H9 (cell line): ENCODE results near the gene INSRR. TPM values are rescaled to one million over a fixed set of nuclear protein-coding genes. Genes with fewer than 3 reads are reported as not detected.

Source experiments
- DNase-seq: peaks from one replicate; pipeline ENCODE4 v3.0.0-alpha.2; 2017
- H2AFZ ChIP-seq: one replicate; pipeline ENCODE4 v1.6.1; 2013; ENCODE audit warnings: mild to moderate bottlenecking, low read length, control low read depth, moderate library complexity
- H2AK5ac ChIP-seq: 2 replicates; pipeline ENCODE4 v1.6.1; 2013; ENCODE audit warnings: low read length, control low read depth, mixed read lengths; ENCODE audit not compliant: insufficient read length
- H2BK120ac ChIP-seq: one replicate; pipeline ENCODE4 v1.6.1; 2013; ENCODE audit warnings: low read depth, mild to moderate bottlenecking, low read length, control low read depth, inconsistent platforms; ENCODE audit not compliant: poor library complexity, severe bottlenecking
- H2BK12ac ChIP-seq: 2 replicates; pipeline ENCODE4 v1.6.1; 2013; ENCODE audit warnings: low read length, control low read depth, mixed read lengths, low read depth; ENCODE audit not compliant: insufficient read length
- H2BK15ac ChIP-seq: 2 replicates; pipeline ENCODE4 v1.6.1; 2013; ENCODE audit warnings: low read depth, low read length, control low read depth
- H2BK20ac ChIP-seq: one replicate; pipeline ENCODE4 v1.6.1; 2013; ENCODE audit warnings: low read depth, mild to moderate bottlenecking, low read length, control low read depth, inconsistent platforms; ENCODE audit not compliant: poor library complexity, severe bottlenecking
- H2BK5ac ChIP-seq: 2 replicates; pipeline ENCODE4 v1.6.1; 2013; ENCODE audit warnings: low read length, control low read depth, mixed read lengths; ENCODE audit not compliant: insufficient read length
- H3K14ac ChIP-seq: 2 replicates; pipeline ENCODE4 v1.6.1; 2013; ENCODE audit warnings: low read length, control low read depth; ENCODE audit not compliant: insufficient read depth
- H3K18ac ChIP-seq: 2 replicates; pipeline ENCODE4 v1.6.1; 2013; ENCODE audit warnings: low read depth, mild to moderate bottlenecking, mixed read lengths, low read length, control low read depth; ENCODE audit not compliant: insufficient read length
- H3K23ac ChIP-seq: 2 replicates; pipeline ENCODE4 v1.6.1; 2013; ENCODE audit warnings: low read length, control low read depth, mixed read lengths, low read depth; ENCODE audit not compliant: insufficient read length
- H3K23me2 ChIP-seq: 2 replicates; pipeline ENCODE4 v1.6.1; 2013; ENCODE audit warnings: low read depth, mild to moderate bottlenecking, mixed read lengths, low read length, control low read depth; ENCODE audit not compliant: insufficient read length, poor library complexity, severe bottlenecking
- H3K27ac ChIP-seq: 2 replicates; pipeline ENCODE4 v1.5.1; 2013; ENCODE audit warnings: low read length, control low read depth, mixed read lengths, low read depth; ENCODE audit not compliant: insufficient read length
- H3K27me3 ChIP-seq: 2 replicates; pipeline ENCODE4 v1.6.1; 2013; ENCODE audit warnings: low read length, control low read depth, inconsistent platforms; ENCODE audit not compliant: insufficient read depth
- H3K4ac ChIP-seq: 2 replicates; pipeline ENCODE4 v1.6.1; 2013; ENCODE audit warnings: low read depth, mild to moderate bottlenecking, control low read depth, inconsistent platforms, low read length, moderate library complexity
- H3K4me1 ChIP-seq: 2 replicates; pipeline ENCODE4 v1.6.1; 2013; ENCODE audit warnings: low read length, control low read depth, inconsistent platforms; ENCODE audit not compliant: insufficient read depth
- H3K4me2 ChIP-seq: 2 replicates; pipeline ENCODE4 v1.6.1; 2013; ENCODE audit warnings: low read length, control low read depth, mixed read lengths; ENCODE audit not compliant: insufficient read length, insufficient read depth
- H3K56ac ChIP-seq: 2 replicates; pipeline ENCODE4 v1.6.1; 2013; ENCODE audit warnings: low read depth, mild to moderate bottlenecking, mixed read lengths, low read length, control low read depth; ENCODE audit not compliant: insufficient read length
- H3K79me1 ChIP-seq: 2 replicates; pipeline ENCODE4 v1.6.1; 2013; ENCODE audit warnings: low read depth, mild to moderate bottlenecking, moderate library complexity, low read length, control low read depth, inconsistent platforms; ENCODE audit not compliant: insufficient read depth, poor library complexity, severe bottlenecking
- H3K79me2 ChIP-seq: 2 replicates; pipeline ENCODE4 v1.6.1; 2013; ENCODE audit warnings: low read length, control low read depth, inconsistent platforms; ENCODE audit not compliant: insufficient read depth
- H3K9ac ChIP-seq: 2 replicates; pipeline ENCODE4 v1.6.1; 2013; ENCODE audit warnings: low read length, control low read depth, mixed read lengths; ENCODE audit not compliant: insufficient read length; ENCODE audit errors: extremely low read depth
- H3K9me3 ChIP-seq: one replicate; pipeline ENCODE4 v1.6.1; 2013; ENCODE audit warnings: low read depth, low read length, inconsistent platforms; ENCODE audit not compliant: control insufficient read depth
- H3T11ph ChIP-seq: one replicate; pipeline ENCODE4 v1.6.1; 2013; ENCODE audit warnings: mild to moderate bottlenecking, low read length, control low read depth, inconsistent platforms
- H4K20me1 ChIP-seq: one replicate; pipeline ENCODE4 v1.6.1; 2013; ENCODE audit not compliant: control insufficient read depth, insufficient read length, insufficient read depth
- H4K5ac ChIP-seq: 2 replicates; pipeline ENCODE4 v1.6.1; 2013; ENCODE audit warnings: low read depth, mild to moderate bottlenecking, mixed read lengths, low read length, control low read depth; ENCODE audit not compliant: insufficient read length
- H4K8ac ChIP-seq: replicated peaks from 2 replicates; pipeline ENCODE4 v1.6.1; 2013; ENCODE audit warnings: low read length, control low read depth, mixed read lengths, low read depth; ENCODE audit not compliant: insufficient read length
- H4K91ac ChIP-seq: 2 replicates; pipeline ENCODE4 v1.6.1; 2013; ENCODE audit warnings: low read depth, mild to moderate bottlenecking, moderate library complexity, mixed read lengths, low read length, control low read depth; ENCODE audit not compliant: insufficient read length
- H3K27ac Mint-ChIP-seq, 3 experiments: 2 replicates in 2 of 3; 3 replicates in 1 of 3; pipeline ENCODE4 v1.8.0; 2020 to 2021; ENCODE audit warnings: mixed read lengths in 3 of 3, mild to moderate bottlenecking in 1 of 3, moderate library complexity in 1 of 3
- H3K27me3 Mint-ChIP-seq: 2 replicates; pipeline ENCODE4 v1.8.0; 2021; ENCODE audit warnings: low read depth, mild to moderate bottlenecking, moderate library complexity, mixed read lengths
- H3K36me3 Mint-ChIP-seq, 3 experiments: 2 replicates in 2 of 3; 3 replicates in 1 of 3; pipeline ENCODE4 v1.8.0; 2020 to 2021; ENCODE audit warnings: low read depth in 3 of 3, mixed read lengths in 3 of 3; ENCODE audit not compliant: insufficient read depth in 1 of 3
- H3K4me1 Mint-ChIP-seq, 2 experiments: 2 replicates each; pipeline ENCODE4 v1.8.0; 2020; ENCODE audit warnings: mixed read lengths in 2 of 2
- H3K4me3 Mint-ChIP-seq, 2 experiments: 2 replicates in 1 of 2; 3 replicates in 1 of 2; pipeline ENCODE4 v1.8.0; 2020 to 2021; ENCODE audit warnings: mild to moderate bottlenecking in 2 of 2, mixed read lengths in 2 of 2, moderate library complexity in 1 of 2
- H3K9me3 Mint-ChIP-seq, 2 experiments: 2 replicates in 1 of 2; 3 replicates in 1 of 2; pipeline ENCODE4 v1.8.0; 2020; ENCODE audit warnings: mild to moderate bottlenecking in 2 of 2, mixed read lengths in 2 of 2, moderate library complexity in 1 of 2
- CTCF ChIP-seq: fragments of 200-600 bp; sonication (generic); conservative IDR thresholded peaks from 3 replicates; pipeline ENCODE4 v1.8.0; 2021; ENCODE audit warnings: antibody characterized with exemption, mild to moderate bottlenecking
- WGBS: extraction: QIAGEN DNeasy Blood & Tissue Kit; methylation state at CpG from one replicate; pipeline ENCODE4 v1.1.7; 2013; ENCODE audit warnings: missing lambda C conversion rate, low lambda C conversion rate, mixed read lengths; ENCODE audit not compliant: insufficient read length; ENCODE audit errors: extremely low coverage; 5-methylcytosine and 5-hydroxymethylcytosine counted together
- total RNA-seq: library from RNA; stranded (reverse); gene quantifications from 2 replicates; pipeline ENCODE4 v1.2.1, GENCODE V29; 2021

INSRR gene
- total RNA-seq, 1 experiment from 2014 or later, result not detected

- H3K79me2 ChIP-seq, result no peaks in the 10 kb centered on the region
- H3K9me3 ChIP-seq, result no peaks in the 10 kb centered on the region
- no peak overlapping the region for H3K14ac ChIP-seq
- H4K91ac ChIP-seq, result no peak overlapping the region
- H4K8ac ChIP-seq, result no peak overlapping the region
- H3K27ac ChIP-seq, result no peak overlapping the region
- H3K18ac ChIP-seq, result no peak overlapping the region
- no peak overlapping the region for H2BK12ac ChIP-seq
- H2BK5ac ChIP-seq, result no peak overlapping the region
- no peak overlapping the region for H3K4me2 ChIP-seq
- DNase-seq, result no peak
- no CpG with 5 or more reads among the region's 16 CpGs for WGBS
- H3T11ph ChIP-seq, result no peak overlapping the region
- H3K56ac ChIP-seq, result no peak overlapping the region
- H3K36me3 Mint-ChIP-seq, result no peaks in the 10 kb centered on the region
- H2BK15ac ChIP-seq, result no peak overlapping the region
- no peak overlapping the region for H3K4ac ChIP-seq
- H4K5ac ChIP-seq, result no peak overlapping the region
- H2AK5ac ChIP-seq, result no peak overlapping the region
- H3K4me3 Mint-ChIP-seq, result no peak overlapping the region
- peaks cover 4 to 17% of the 10 kb centered on the region in 2 experiments for H3K4me1 Mint-ChIP-seq
- H3K9me3 Mint-ChIP-seq, result no peaks in the 10 kb centered on the region; a peak in 1 of 5 replicates
- H2AFZ ChIP-seq, result no peak overlapping the region
- no peaks in the 10 kb centered on the region; the same call in 1 of the 2 replicates for H3K27me3 ChIP-seq
- no peaks in the 10 kb centered on the region for H4K20me1 ChIP-seq
- no peaks in the 10 kb centered on the region for H3K4me1 ChIP-seq
- no peak overlapping the region for H2BK20ac ChIP-seq
- H2BK120ac ChIP-seq, result no peak overlapping the region
- H3K79me1 ChIP-seq, result no peaks in the 10 kb centered on the region
- H3K23me2 ChIP-seq, result no peaks in the 10 kb centered on the region
- no peak overlapping the region for H3K9ac ChIP-seq
- peak overlapping the region; percentile 1 to 54 (median 4); a peak in 2 of 7 replicates for H3K27ac Mint-ChIP-seq
- H3K27me3 Mint-ChIP-seq, result peaks cover 71% of the 10 kb centered on the region
- TF ChIP-seq CTCF, result no peak
- H3K23ac ChIP-seq, result no peak overlapping the region
These were observed 15.8 kb upstream of the INSRR start for GRCh38 chr1:156874572-156875340.
